ENCODE results near the gene TNFRSF25. TPM values are rescaled to one million over a fixed set of nuclear protein-coding genes. Genes with fewer than 3 reads are reported as not detected.
A peak's percentile ranks its signal among the peaks of the same experiment; 100 is the strongest.

The TNFRSF25 gene
- total RNA-seq, 1 donor from 2014 or later: 21.4 TPM

- Mint-ChIP-seq H3K27ac (ENCODE audit: unreplicated experiment) (no peak overlapping the region), H3K9me3 (ENCODE audit: low read depth) (no peaks in the 10 kb centered on the region), H3K4me1 (ENCODE audit: low read depth) (no peaks in the 10 kb centered on the region), H3K27me3 (ENCODE audit: low read depth) (no peaks in the 10 kb centered on the region), H3K4me3 (ENCODE audit: unreplicated experiment) (no peak overlapping the region), H3K36me3 (ENCODE audit: low read depth) (peaks cover 13% of the 10 kb centered on the region)
- DNase-seq (ENCODE audit: low spot score): no peak
- TF ChIP-seq, protein P1, sequence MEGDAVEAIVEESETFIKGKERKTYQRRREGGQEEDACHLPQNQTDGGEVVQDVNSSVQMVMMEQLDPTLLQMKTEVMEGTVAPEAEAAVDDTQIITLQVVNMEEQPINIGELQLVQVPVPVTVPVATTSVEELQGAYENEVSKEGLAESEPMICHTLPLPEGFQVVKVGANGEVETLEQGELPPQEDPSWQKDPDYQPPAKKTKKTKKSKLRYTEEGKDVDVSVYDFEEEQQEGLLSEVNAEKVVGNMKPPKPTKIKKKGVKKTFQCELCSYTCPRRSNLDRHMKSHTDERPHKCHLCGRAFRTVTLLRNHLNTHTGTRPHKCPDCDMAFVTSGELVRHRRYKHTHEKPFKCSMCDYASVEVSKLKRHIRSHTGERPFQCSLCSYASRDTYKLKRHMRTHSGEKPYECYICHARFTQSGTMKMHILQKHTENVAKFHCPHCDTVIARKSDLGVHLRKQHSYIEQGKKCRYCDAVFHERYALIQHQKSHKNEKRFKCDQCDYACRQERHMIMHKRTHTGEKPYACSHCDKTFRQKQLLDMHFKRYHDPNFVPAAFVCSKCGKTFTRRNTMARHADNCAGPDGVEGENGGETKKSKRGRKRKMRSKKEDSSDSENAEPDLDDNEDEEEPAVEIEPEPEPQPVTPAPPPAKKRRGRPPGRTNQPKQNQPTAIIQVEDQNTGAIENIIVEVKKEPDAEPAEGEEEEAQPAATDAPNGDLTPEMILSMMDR (IDR thresholded peaks at IDR 0.05): no peak
Observed at GRCh38 chr1:6473974-6474814, 8.2 kb upstream of the TNFRSF25 start.

DNA sequence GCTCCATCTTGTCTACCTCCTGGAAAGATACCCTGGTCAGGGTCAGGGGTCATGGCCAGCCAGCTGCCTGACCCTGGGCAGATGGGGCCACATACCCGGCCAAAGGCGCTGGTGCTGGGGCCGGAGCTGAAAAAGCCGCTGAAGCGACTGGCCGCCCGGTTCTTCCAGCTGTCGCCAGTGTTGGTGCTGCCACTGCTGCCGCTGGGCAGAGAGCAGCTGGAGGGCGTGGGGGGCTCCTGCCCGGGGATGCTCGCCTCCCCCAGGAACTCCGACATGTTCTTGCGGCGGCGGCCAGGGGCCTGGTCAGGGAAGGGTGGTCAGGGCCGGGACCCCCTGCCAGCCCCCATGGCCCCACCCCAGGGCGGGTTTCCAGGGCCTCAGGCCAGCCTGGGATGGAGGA, 7.2 kb upstream of the TNFRSF25 start:
- TF ChIP-seq, protein P1 (IDR thresholded peaks at IDR 0.05): no peak
- Mint-ChIP-seq H3K27me3 (ENCODE audit: low read depth) (no peaks in the 10 kb centered on the region), H3K4me1 (ENCODE audit: low read depth) (no peaks in the 10 kb centered on the region), H3K27ac (ENCODE audit: unreplicated experiment) (no peak overlapping the region), H3K9me3 (ENCODE audit: low read depth) (no peaks in the 10 kb centered on the region), H3K36me3 (ENCODE audit: low read depth) (peaks cover 17% of the 10 kb centered on the region), H3K4me3 (ENCODE audit: unreplicated experiment) (no peak overlapping the region)
- no peak for DNase-seq (ENCODE audit: low spot score)

DNA sequence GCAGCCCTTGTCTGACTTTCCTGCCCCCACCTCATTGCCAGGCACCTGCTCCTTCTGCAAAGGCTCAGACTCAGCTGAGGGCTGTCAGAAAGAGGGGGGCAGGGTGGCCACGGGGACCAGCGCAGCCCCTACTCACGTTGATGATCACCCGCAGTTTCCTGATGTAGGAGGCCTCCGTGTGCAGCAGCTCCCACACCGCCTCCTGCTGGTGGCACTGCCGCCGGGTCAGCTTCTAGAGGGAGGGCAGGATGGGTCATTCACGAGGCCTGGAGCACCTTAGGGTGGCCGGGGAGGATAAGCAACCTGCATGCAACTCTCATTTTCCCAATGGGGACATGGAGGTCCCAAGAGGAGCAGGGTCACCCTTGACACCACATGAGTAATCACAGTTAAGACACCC, 6.4 kb upstream of the TNFRSF25 start:
- Mint-ChIP-seq H3K4me3 (ENCODE audit: unreplicated experiment) (no peak overlapping the region), H3K4me1 (ENCODE audit: low read depth) (no peaks in the 10 kb centered on the region), H3K36me3 (ENCODE audit: low read depth) (peaks cover 20% of the 10 kb centered on the region), H3K9me3 (ENCODE audit: low read depth) (no peaks in the 10 kb centered on the region), H3K27ac (ENCODE audit: unreplicated experiment) (no peak overlapping the region), H3K27me3 (ENCODE audit: low read depth) (no peaks in the 10 kb centered on the region)
- TF ChIP-seq, protein P1 (IDR thresholded peaks at IDR 0.05): peak; percentile 64
- DNase-seq (ENCODE audit: low spot score): no peak

DNA sequence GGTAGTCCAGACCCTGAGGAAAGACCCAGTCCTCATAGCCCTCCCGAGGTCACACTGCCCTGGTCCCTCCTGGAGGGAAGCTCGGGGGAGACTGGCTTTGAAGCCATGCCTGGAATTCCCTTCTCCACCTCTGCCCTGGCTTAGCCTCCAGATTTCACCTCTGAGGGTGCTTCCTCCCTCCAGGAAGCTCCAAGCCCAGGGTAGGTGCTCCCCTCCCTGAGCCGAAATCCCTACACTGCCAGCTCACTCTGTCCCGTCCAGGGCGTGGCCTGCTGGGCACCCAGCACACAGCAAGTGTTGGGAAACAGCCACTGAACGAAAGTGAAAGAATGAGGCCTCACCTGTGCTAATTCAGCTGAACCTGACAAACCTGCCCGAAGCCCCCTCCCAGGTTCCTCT, 6.0 kb upstream of the TNFRSF25 start:
- Mint-ChIP-seq H3K36me3 (ENCODE audit: low read depth) (peaks cover 21% of the 10 kb centered on the region), H3K27me3 (ENCODE audit: low read depth) (no peaks in the 10 kb centered on the region), H3K27ac (ENCODE audit: unreplicated experiment) (no peak overlapping the region), H3K4me3 (ENCODE audit: unreplicated experiment) (no peak overlapping the region), H3K4me1 (ENCODE audit: low read depth) (no peaks in the 10 kb centered on the region), H3K9me3 (ENCODE audit: low read depth) (no peaks in the 10 kb centered on the region)
- TF ChIP-seq, protein P1 (IDR thresholded peaks at IDR 0.05): no peak
- DNase-seq (ENCODE audit: low spot score): no peak

DNA sequence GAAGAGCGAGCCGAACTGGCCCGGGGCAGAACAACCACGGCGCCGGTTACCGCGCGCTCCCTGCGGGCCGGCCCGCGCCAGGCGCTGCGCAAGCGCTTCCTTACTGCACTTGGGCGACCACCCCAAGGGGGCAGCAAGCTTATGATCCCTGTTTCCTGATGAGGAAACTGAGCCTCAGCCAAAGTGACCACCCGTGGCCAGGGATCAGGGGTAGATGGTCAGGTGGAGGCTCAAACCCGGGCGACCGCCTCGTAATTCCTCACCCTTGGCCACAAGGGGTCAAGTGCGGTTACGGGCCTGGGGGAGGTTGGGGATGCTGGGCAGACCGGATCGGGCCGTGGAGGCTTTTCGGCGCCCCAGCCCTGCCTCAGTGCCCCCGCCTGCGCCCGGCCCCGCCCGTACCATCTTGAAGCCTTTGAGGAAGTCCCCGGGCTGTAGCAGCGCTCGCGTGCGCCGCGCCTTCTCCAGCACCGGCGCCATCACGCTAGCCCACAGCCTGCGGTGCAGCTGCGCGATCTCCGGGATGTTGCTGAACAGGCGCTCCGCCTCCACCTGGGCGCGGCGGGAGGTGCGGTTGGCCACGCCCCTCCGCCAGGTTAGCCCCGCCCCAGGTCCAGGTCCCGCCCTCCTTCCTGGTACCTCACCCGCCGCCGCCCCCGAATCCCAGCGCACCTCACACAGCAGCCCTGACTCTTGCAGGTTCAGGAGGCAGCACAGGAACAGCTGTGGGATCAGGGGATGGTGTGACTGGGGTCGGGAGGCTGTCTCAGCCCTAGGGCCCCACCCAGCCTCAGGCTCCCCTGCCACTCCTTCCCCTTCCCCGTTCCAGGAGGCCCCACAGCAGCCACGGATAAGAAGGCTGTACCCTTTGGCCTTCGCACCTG, 5.4 kb upstream of the TNFRSF25 start:
- no peaks in the 10 kb centered on the region for H3K4me1 Mint-ChIP-seq (ENCODE audit: low read depth)
- TF ChIP-seq, protein P1 (IDR thresholded peaks at IDR 0.05): no peak
- no peak overlapping the region for H3K27ac Mint-ChIP-seq (ENCODE audit: unreplicated experiment)
- no peak overlapping the region for H3K4me3 Mint-ChIP-seq (ENCODE audit: unreplicated experiment)
- H3K36me3 Mint-ChIP-seq (ENCODE audit: low read depth): peaks cover 21% of the 10 kb centered on the region
- DNase-seq (ENCODE audit: low spot score): no peak
- no peaks in the 10 kb centered on the region for H3K27me3 Mint-ChIP-seq (ENCODE audit: low read depth)
- H3K9me3 Mint-ChIP-seq (ENCODE audit: low read depth): no peaks in the 10 kb centered on the region

All from chondrocyte (in vitro differentiated cells).